Measurements from ENCODE around the gene ETS1.

DNA sequence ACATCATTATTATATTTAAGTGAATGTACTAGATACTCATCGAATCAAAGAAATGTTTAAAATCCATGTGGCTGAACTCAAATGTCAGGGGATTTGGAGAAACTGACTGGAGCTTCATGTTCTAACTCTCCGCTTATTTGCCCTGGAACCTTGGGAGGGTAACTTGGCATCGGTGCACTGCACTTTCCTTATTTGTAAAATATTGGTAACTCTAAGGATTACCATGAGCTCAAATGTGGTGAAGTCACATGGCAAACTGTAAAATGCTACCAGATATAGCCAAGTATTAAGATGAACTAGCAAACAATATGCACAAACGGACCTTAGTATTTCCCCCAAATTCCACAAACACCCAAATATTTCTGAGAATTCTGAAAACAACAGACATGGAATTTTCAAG is 75.6 kb downstream of the ETS1 start:
- TF ChIP-seq, protein P1, sequence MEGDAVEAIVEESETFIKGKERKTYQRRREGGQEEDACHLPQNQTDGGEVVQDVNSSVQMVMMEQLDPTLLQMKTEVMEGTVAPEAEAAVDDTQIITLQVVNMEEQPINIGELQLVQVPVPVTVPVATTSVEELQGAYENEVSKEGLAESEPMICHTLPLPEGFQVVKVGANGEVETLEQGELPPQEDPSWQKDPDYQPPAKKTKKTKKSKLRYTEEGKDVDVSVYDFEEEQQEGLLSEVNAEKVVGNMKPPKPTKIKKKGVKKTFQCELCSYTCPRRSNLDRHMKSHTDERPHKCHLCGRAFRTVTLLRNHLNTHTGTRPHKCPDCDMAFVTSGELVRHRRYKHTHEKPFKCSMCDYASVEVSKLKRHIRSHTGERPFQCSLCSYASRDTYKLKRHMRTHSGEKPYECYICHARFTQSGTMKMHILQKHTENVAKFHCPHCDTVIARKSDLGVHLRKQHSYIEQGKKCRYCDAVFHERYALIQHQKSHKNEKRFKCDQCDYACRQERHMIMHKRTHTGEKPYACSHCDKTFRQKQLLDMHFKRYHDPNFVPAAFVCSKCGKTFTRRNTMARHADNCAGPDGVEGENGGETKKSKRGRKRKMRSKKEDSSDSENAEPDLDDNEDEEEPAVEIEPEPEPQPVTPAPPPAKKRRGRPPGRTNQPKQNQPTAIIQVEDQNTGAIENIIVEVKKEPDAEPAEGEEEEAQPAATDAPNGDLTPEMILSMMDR (IDR thresholded peaks at IDR 0.05): no peak
- no peak for TF ChIP-seq POLR2AphosphoS5 (IDR thresholded peaks at IDR 0.05; ENCODE audit: low read depth, low read length)
